ENCODE measurements around the gene PIP5K1A.
A peak's percentile ranks its signal among the peaks of the same experiment; 100 is the strongest.
"Not testable (repeated sequence)": the region's sequence is repeated elsewhere in the genome, so short reads cannot be mapped to it uniquely, and the experiment has no call there.

The PIP5K1A gene

DNA sequence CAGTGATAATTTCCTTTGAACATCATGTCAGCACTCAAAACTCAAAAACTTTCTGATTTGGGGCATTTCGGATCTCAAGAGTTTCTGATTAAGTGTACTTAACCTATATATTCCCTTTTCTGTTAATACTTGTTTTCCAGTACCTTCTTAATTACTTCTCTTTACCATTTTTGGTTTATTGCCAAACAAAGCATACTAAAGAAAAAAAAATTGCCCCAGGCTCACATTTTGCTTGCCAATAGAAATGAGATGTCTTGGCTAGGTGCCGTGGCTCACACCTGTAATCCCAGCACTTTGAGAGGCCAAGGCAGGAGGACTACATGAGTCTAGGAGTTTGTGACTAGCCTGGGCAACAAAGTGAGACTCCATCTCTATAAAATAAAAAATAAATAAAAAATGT, 61.0 kb downstream of the PIP5K1A start:
- DNase-seq: no peak

DNA sequence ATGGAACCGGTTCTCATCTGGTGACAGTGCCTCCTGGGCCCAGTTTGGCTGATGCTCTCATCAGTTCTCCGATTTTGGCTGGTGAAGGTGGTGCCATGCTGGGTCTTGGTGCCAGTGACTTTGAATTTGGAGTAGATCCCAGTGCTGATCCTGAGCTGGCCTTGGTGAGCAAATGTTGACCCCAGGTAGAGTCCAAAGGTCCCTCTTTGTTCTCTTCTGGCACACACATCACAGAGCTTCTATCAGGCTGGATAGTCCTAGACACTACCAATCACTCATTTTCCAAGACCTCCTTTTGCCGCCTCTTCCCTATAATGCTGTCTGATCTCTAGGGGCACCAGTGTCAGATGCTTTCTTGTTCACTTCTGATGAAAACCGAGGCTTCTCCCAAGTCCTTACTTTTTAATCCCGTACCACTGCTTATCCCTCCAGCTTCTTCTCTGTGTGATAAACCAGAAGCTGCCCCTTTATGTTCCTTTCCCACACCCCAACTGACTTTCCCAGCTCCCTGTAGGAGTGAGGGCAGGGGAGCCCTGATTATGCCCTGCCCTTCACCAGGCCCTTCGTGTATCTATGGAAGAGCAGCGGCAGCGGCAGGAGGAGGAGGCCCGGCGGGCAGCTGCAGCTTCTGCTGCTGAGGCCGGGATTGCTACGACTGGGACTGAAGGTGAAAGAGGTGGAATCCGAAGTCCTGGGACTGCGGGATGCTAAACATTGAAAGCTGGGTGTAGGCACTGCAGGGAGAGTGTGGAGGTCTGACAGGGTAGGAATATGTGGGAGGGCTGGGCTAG, 67.3 kb downstream of the PIP5K1A start:
- DNase-seq: no peak

DNA sequence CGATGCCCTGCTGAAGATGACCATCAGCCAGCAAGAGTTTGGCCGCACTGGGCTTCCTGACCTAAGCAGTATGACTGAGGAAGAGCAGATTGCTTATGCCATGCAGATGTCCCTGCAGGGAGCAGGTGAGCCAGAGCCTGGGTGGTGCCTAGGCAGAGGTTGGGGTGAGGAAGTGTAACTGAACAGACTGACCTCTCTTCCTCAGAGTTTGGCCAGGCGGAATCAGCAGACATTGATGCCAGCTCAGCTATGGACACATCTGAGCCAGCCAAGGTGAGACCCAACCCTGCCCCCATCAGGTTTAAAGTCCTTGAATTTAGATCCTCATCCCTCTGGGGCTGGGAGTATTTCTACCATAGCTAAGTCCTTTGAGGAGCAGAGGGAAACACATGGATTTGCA, 68.0 kb downstream of the PIP5K1A start:
- DNase-seq: no peak

DNA sequence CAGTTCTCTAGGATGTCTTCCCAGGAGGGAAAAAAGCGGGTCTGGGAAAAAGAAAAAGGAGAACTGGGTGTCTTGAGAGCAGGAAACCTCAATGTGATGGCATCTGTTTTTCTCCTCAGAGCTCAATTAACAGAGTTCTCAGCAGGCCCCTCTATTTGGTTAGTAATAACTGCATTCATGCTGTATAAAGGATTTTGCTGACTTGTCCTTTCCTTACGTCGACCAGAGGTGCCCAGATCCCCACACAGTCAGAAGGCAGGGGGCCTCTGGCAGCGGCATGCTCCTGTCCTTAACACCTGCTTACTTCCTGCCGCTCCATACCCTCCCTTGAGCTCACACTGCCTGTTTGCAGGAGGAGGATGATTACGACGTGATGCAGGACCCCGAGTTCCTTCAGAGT, 68.5 kb downstream of the PIP5K1A start:
- no peak for DNase-seq

GRCh38 chr1:151267760-151268159, 69.4 kb downstream of the PIP5K1A start:
- DNase-seq: no peak

DNA sequence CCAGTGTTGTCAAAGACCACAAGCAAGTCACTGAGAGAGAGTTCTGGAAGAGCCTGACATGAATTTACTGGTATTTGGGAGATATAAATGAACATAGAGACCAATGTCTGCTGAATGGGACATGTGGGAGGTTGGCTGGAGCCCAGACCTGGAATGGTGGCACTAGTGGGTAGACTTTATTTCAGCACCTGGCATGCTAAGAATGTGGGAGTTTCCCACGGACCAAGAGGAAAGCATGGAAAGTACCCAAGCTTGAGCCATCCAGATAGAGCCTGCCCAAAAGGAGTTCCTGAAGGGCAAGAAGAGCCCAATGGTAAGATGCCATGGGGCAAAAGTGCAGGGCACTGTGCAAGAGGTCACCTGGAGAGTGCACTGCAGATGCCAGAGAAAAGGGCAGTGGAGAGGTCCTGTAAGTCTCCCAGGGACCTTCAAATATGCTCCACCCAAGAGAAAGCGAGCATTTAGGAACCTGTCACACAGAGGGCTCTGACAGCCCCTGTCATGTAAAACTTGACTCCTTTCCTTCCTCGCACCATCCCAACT, 75.6 kb downstream of the PIP5K1A start:
- no peak for DNase-seq

DNA sequence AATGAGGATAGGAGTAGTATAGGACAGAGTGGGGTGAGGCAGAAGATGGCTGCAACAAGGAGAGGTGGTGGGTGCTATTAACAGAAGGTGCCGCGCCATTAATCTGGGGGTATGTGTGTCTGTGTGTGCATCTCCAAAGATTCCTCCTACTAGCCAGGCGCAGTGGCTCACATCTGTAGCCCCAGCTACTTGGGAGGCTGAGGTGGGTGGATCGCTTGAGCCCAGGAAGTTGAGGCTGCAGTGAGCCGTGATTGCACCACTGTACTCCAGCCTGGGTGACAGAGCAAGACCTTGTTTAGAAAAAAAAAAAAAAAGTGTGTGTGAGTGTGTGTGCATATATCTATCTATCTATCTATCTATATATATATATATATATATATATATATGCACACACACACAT, 77.0 kb downstream of the PIP5K1A start:
- not testable (repeated sequence) for DNase-seq

DNA sequence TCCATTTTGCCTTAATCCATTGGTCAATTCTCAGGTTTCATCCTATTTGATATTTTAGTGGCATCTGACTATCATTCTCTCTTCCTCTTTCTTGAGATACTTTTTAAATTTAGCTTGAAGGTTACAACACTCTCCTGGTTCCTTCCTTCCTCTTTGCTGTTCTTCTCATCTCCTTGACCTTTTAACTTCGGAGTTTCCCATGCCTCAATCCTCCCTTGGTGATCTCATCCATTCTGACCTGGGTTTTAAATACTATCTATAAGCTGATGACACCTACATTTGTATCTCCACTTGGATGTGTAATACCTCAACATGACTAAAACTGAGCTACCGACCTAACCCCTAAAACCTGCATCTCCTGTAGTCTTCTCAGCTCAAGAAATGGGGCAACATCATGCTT, 78.9 kb downstream of the PIP5K1A start:
- no peak for DNase-seq

GRCh38 chr1:151281225-151281968, 83.0 kb downstream of the PIP5K1A start:
- DNase-seq: peak; percentile 97

DNA sequence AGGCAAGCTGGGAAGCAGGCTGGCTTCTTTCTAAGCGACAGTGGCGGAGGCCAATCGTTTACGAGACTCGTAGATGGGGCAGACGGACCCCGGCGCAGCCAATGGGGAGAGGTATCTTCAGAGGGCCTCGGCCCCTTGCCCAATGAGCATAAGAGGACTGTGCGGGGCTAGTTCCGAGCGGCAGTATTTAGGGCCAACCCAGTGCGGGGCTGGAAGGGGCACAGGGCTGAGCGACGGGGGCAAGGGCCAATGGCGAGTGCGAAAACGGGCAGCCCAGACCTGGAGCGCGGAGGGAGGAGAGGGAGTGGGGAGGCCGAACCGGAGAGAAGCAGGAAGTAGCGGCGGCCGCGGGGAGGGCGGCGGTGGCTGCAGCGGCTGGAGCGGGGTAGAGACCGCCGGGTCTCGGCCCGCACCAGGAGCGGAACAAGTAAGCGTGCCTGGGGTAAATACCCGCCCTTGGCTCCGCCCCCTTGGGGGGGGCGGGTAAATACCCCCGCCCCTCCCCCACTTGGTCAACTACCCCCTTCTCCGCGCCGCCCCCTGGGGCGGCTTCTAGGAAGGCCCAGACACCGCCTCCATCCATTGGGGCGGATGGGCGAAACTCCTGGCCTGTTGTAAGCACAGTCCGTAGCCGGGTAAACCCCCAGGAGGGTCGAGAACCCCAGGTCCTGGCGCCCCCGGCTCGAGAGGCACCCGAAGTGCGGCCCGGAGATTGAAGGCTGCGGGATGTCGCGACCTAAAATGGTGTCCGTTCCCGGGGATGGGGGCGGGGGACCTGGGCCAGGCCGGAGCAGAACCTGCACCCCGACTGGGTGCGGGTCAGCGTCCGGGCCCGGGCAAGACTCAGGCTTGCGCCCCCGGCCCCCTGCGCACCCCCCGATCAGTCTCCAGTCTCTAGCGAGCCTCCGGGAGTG, 83.9 kb downstream of the PIP5K1A start, which contains the start of gene ZNF687:
Gene ZNF687 (plus strand): TSS at position 331 of the 914 bp plus-strand sequence. CDS start 3,993 bp downstream, outside the sequence.
- DNase-seq: peak; percentile 100

DNA sequence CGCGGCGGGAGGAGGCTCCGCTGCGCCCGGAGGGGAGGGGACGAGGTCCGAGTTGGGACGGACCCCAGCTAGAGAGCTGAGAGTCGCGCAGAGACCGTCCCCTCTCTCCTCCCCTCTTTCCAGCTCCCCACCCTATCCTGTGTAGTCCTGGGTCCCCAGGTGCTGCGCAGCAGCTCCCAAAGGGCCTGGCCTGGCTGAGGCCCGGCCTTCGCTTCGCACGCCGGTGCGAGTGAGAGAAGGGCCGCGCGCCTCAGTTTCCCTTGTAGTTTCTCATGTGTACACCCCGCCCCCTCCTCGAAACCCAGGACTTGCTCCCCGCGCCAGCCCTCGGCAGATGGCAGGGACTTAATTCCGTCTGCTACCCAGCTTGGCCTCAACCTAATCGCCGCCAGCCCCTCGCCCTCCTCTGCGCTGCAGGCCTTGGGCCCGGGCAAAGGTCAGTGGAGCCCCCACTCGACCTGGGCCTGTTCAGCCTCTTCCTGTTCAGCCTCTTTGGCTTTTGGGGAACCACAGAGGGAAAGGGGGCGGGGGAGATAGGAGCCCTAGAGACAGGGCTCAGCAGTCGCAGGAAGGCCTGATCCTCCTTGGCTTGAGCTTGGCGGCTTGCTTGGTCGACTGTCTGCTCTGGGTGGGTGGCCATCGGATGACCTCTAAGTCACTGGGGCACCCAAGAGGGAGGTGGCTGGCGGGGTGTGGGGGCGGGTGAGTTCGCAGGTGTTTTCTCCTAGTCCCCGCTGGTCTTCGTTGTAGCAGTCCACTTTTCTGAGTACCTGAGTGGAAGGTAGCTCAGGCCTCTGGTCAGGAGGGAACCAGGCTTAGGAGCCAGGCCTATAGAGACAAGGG, 84.8 kb downstream of the PIP5K1A start:
- peak; percentile 4 for DNase-seq

DNA sequence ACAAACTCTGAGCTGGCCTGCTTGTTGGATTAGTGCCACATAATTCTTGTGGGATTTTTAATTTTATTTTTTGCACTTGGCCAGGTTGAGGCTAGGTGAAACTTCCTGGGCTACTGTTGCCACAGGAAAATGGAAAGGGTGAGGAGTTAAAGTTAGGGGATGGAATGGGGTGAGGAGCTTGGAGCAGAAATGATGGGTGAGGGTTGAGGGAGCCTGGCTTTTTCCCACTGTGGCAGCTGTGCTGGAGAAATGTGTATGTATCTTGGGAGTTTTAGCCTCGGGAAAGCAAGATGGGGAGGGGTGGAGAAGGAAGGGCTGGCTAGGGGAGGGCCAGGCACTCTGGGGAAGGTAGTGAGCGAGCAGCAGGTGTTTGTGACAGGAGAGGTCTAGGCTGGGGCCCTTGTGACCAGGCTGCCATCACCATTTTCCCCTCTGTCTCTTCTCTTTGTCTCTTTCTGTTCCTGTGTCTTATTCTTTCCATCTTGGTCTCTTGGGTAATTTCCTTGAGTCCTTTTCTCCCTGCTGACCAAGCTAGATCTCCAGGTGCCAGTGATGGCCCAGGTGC, 85.7 kb downstream of the PIP5K1A start:
- no peak for DNase-seq

DNA sequence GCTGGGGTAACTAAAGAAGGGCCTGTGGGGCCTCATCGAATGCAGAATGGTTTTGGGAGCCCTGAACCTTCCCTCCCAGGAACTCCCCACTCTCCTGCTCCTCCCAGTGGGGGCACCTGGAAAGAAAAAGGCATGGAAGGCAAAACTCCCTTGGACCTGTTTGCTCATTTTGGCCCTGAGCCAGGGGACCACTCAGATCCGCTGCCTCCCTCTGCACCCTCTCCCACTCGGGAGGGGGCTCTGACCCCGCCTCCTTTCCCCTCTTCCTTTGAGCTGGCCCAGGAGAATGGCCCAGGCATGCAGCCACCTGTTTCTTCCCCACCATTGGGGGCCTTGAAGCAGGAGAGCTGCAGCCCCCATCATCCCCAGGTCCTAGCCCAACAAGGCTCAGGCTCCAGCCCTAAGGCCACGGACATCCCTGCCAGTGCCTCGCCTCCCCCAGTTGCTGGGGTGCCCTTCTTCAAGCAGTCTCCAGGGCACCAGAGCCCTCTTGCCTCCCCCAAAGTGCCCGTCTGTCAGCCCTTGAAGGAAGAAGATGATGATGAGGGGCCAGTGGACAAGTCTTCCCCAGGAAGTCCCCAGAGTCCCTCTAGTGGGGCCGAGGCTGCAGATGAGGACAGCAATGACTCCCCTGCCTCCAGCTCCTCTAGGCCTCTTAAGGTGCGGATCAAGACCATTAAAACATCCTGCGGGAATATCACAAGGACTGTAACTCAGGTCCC, 88.4 kb downstream of the PIP5K1A start:
- DNase-seq: no peak

GRCh38 chr1:151287341-151287699, 89.0 kb downstream of the PIP5K1A start:
- no peak for DNase-seq

GRCh38 chr1:151287767-151288500, 89.6 kb downstream of the PIP5K1A start:
- no peak for DNase-seq

- DNase-seq: no peak
These were observed 90.2 kb downstream of the PIP5K1A start for GRCh38 chr1:151288502-151288901.

- no peak for DNase-seq
These were observed 91.0 kb downstream of the PIP5K1A start for GRCh38 chr1:151289080-151289935.

GRCh38 chr1:151289991-151290708, 91.8 kb downstream of the PIP5K1A start:
- no peak for DNase-seq

All from NCI-H2171 (cell line).